ENCODE data around the gene PARD3B.

DNA sequence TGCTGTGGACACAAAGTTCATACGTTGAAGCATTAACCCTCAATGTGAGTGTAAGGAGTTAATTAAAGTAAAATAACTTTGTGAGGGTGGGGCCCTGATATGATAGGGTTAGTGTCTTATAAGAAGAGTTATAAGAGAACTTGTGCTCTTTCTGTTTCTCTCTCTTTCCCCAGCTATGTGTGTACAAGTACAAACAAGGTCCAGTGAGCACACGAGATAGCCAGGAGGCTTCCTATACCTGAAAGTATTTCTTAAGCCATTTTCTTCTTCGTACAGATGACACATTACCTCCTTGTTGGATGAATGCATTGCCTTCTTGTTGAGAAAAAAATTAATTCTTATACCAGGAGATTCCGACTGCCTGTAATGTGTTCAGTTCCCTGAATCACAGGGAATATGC lies 301.2 kb downstream of the PARD3B start:
- no peak for TF ChIP-seq YY1 (IDR thresholded peaks at IDR 0.05; ENCODE audit: insufficient read depth, insufficient read length)
- TF ChIP-seq SUZ12 (IDR thresholded peaks at IDR 0.05; ENCODE audit: extremely low read depth, insufficient read depth, insufficient read length): no peak

All from NT2/D1 (cell line).